IPS DF 4.7 (cell line): ENCODE measurements around the gene ZIC2.

Experiments used
- DNase-seq: peaks from one replicate; pipeline ENCODE4 v3.0.0-alpha.2; 2013; ENCODE audit warnings: low spot score; ENCODE audit errors: extremely low read depth

The ZIC2 gene

GRCh38 chr13:99974296-99974938, 7.2 kb upstream of the ZIC2 start:
- no peak for DNase-seq

GRCh38 chr13:99974939-99975561, 6.5 kb upstream of the ZIC2 start:
- DNase-seq, result no peak

GRCh38 chr13:99975626-99976025, 6.0 kb upstream of the ZIC2 start:
- no peak for DNase-seq

GRCh38 chr13:99976575-99976974, 5.0 kb upstream of the ZIC2 start:
- no peak for DNase-seq

GRCh38 chr13:99977334-99977911, 4.2 kb upstream of the ZIC2 start:
- DNase-seq, result no peak

- DNase-seq, result no peak
Observed at GRCh38 chr13:99977912-99978798, 3.4 kb upstream of the ZIC2 start.

GRCh38 chr13:99978799-99979452, 2.7 kb upstream of the ZIC2 start:
- DNase-seq, result no peak

GRCh38 chr13:99979453-99980200, 2.0 kb upstream of the ZIC2 start:
- DNase-seq, result no peak

- DNase-seq, result no peak
Observed at GRCh38 chr13:99980201-99980823, 1.3 kb upstream of the ZIC2 start.

- DNase-seq, result no peak
Observed at GRCh38 chr13:99980824-99981734, 505 bp upstream of the ZIC2 start.

- no peak for DNase-seq
Observed at GRCh38 chr13:99982036-99982730, 599 bp downstream of the ZIC2 start.

GRCh38 chr13:99982731-99983498, 1.3 kb downstream of the ZIC2 start:
- no peak for DNase-seq

- no peak for DNase-seq
Observed at GRCh38 chr13:99983499-99984401, 2.2 kb downstream of the ZIC2 start.

GRCh38 chr13:99984461-99985240, 3.1 kb downstream of the ZIC2 start:
- no peak for DNase-seq

- DNase-seq, result no peak
Observed at GRCh38 chr13:99985241-99985874, 3.8 kb downstream of the ZIC2 start.
